GM12874 (cell line): ENCODE measurements around the gene SHROOM3.

Experiments used
- TF ChIP-seq, protein P1 (sequence below): IDR thresholded peaks from 2 replicates; pipeline ENCODE4 v1.5.1; 2011; ENCODE audit warnings: low read depth, mild to moderate bottlenecking, control low read depth, low read length, moderate library complexity; ENCODE audit not compliant: insufficient read depth

The SHROOM3 gene

GRCh38 chr4:76410636-76411035, 24.4 kb upstream of the SHROOM3 start:
- TF ChIP-seq, protein P1, sequence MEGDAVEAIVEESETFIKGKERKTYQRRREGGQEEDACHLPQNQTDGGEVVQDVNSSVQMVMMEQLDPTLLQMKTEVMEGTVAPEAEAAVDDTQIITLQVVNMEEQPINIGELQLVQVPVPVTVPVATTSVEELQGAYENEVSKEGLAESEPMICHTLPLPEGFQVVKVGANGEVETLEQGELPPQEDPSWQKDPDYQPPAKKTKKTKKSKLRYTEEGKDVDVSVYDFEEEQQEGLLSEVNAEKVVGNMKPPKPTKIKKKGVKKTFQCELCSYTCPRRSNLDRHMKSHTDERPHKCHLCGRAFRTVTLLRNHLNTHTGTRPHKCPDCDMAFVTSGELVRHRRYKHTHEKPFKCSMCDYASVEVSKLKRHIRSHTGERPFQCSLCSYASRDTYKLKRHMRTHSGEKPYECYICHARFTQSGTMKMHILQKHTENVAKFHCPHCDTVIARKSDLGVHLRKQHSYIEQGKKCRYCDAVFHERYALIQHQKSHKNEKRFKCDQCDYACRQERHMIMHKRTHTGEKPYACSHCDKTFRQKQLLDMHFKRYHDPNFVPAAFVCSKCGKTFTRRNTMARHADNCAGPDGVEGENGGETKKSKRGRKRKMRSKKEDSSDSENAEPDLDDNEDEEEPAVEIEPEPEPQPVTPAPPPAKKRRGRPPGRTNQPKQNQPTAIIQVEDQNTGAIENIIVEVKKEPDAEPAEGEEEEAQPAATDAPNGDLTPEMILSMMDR = no peak

DNA sequence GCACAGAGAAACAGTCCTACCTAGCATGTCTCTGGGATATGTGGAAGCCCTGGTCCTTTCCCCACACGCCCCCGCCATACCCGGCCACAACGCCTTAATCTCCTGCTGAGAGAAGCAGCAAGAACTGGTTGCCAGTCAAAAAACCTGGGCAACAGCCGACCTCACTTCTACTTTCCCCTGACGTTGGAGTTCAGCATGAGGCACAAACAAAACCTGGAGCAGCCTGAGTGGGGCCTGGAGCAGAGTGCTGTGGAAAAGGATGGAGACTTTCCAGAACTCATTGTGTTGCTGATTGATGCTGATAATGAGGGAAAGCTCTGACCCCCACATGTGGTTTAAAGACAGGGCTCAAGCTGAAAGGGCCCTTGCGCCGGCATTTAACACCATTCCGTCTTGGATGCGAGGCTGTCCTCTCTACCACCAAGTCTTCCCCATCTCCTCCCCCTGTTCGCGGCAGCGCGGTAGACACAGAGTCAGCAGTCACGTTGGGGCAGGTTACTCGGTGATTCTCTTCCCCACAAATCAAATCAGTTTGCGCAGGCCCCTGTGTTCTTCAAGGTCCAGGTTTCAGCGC, 14.8 kb upstream of the SHROOM3 start:
- TF ChIP-seq, protein P1 = no peak

- TF ChIP-seq, protein P1 = no peak
Observed at GRCh38 chr4:76420762-76421581, 14.1 kb upstream of the SHROOM3 start, which contains the start of gene CCDC158. CCDC158 (minus strand) TSS chr4:76421141; CDS start chr4:76403207, 17,934 bp downstream.

- TF ChIP-seq, protein P1 = no peak
Observed at GRCh38 chr4:76426272-76426671, 8.8 kb upstream of the SHROOM3 start.

DNA sequence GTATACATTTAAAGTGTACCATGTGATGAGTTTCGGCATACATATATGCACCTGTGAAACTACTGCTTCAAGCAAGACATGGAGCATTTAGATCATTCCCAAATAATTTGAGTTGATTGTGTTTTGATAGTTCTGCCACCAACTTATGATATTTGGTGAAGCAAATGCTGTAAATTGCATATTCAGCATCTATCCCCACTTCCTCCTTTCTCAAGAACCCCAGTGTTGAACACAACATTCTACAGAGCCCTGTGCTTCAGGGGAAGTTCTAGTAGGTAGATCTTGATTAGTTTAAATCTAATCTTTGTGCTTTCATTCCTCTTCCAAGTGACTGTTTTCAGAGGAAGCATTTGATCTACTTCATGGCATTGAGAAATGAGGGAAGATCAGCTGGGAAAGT, 5.4 kb upstream of the SHROOM3 start:
- TF ChIP-seq, protein P1 = no peak

- TF ChIP-seq, protein P1 = peak; percentile 41
Observed at GRCh38 chr4:76430519-76431388, 4.3 kb upstream of the SHROOM3 start.
